AG09309 (cell line): ENCODE results near the gene TJAP1.

Source experiments
- DNase-seq: peaks from one replicate; pipeline ENCODE4 v3.0.0-alpha.2; 2010; ENCODE audit warnings: low read depth
- H3K4me3 ChIP-seq: 2 replicates; pipeline ENCODE4 v1.5.1; 2011; ENCODE audit warnings: mild to moderate bottlenecking, low read depth, low read length, moderate library complexity; ENCODE audit not compliant: control insufficient read depth
- CTCF ChIP-seq: IDR thresholded peaks from 2 replicates; pipeline ENCODE4 v1.5.1; 2011; ENCODE audit warnings: mild to moderate bottlenecking, low read depth, low read length, inconsistent platforms; ENCODE audit not compliant: insufficient read depth, control insufficient read depth; ENCODE audit errors: missing control alignments

The TJAP1 gene

GRCh38 chr6:43506171-43506570, 28.8 kb downstream of the TJAP1 start:
- no peak overlapping the region for H3K4me3 ChIP-seq
- no peak for TF ChIP-seq CTCF
- DNase-seq, result no peak

GRCh38 chr6:43506667-43507471, 29.5 kb downstream of the TJAP1 start:
- peak; percentile 95 for TF ChIP-seq CTCF
- no peak overlapping the region for H3K4me3 ChIP-seq
- peak; percentile 39 for DNase-seq

- no peak for DNase-seq
- no peak for TF ChIP-seq CTCF
- no peak overlapping the region for H3K4me3 ChIP-seq
Measured at GRCh38 chr6:43508481-43509141, 31.2 kb downstream of the TJAP1 start.

GRCh38 chr6:43509142-43509983, 32.0 kb downstream of the TJAP1 start:
- no peak for TF ChIP-seq CTCF
- no peak for DNase-seq
- H3K4me3 ChIP-seq, result peak overlapping the region; percentile 47

GRCh38 chr6:43509984-43510826, 32.8 kb downstream of the TJAP1 start, which contains the start of gene LRRC73:
LRRC73 (minus strand) TSS chr6:43510346; CDS start chr6:43509785, 561 bp downstream.
- no peak for TF ChIP-seq CTCF
- no peak for DNase-seq
- H3K4me3 ChIP-seq, result peak within 1 kb of the TSS; percentile 47

- DNase-seq, result no peak
- H3K4me3 ChIP-seq, result no peak overlapping the region; the same call in 1 of the 2 replicates
- TF ChIP-seq CTCF, result no peak
Measured at GRCh38 chr6:43510827-43511163, 33.4 kb downstream of the TJAP1 start.
